GM18498 (cell line): Measurements from ENCODE around the gene AKAP17A.
A peak's percentile ranks its signal among the peaks of the same experiment; 100 is the strongest.
"Not testable (repeated sequence)": the region's sequence is repeated elsewhere in the genome, so short reads cannot be mapped to it uniquely, and the experiment has no call there.

Experiments
- ATAC-seq: cut with Tn5 transposase; IDR thresholded peaks from one replicate; pipeline ENCODE4 v1.9.1; 2021; ENCODE audit warnings: mild to moderate bottlenecking, moderate library complexity; ENCODE audit not compliant: unreplicated experiment

The AKAP17A gene

GRCh38 chrX:1591102-1591862 is at the start of gene AKAP17A:
AKAP17A (plus strand) TSS chrX:1591604; CDS start chrX:1593463, 1,859 bp downstream.
- peak; percentile 93 for ATAC-seq

- no peak for ATAC-seq
These were observed 48.2 kb upstream of the AKAP17A start for GRCh38 chrX:1542994-1543725.

GRCh38 chrX:1545776-1546408 is 45.5 kb upstream of the AKAP17A start:
- ATAC-seq: no peak

- no peak for ATAC-seq
These were observed 44.6 kb upstream of the AKAP17A start for GRCh38 chrX:1546691-1547251.

- no peak for ATAC-seq
These were observed 39.4 kb upstream of the AKAP17A start for GRCh38 chrX:1551959-1552546.

GRCh38 chrX:1554469-1555210 is 36.8 kb upstream of the AKAP17A start:
- ATAC-seq: no peak

- ATAC-seq: no peak
These were observed 36.0 kb upstream of the AKAP17A start for GRCh38 chrX:1555370-1555769.

GRCh38 chrX:1557442-1557841 is 34.0 kb upstream of the AKAP17A start:
- ATAC-seq: not testable (repeated sequence)

GRCh38 chrX:1558761-1559468 is 32.5 kb upstream of the AKAP17A start:
- no peak for ATAC-seq

- no peak for ATAC-seq
These were observed 30.2 kb upstream of the AKAP17A start for GRCh38 chrX:1561164-1561563.

- ATAC-seq: not testable (repeated sequence)
These were observed 27.3 kb upstream of the AKAP17A start for GRCh38 chrX:1564077-1564476.

GRCh38 chrX:1564750-1565683 is 26.4 kb upstream of the AKAP17A start:
- peak; percentile 77 for ATAC-seq

- not testable (repeated sequence) for ATAC-seq
These were observed 17.2 kb upstream of the AKAP17A start for GRCh38 chrX:1574181-1574580.

- no peak for ATAC-seq
These were observed 15.0 kb upstream of the AKAP17A start for GRCh38 chrX:1576201-1576992.

GRCh38 chrX:1577845-1578244 is 13.6 kb upstream of the AKAP17A start:
- ATAC-seq: no peak

- no peak for ATAC-seq
These were observed 12.8 kb upstream of the AKAP17A start for GRCh38 chrX:1578511-1579173.

- ATAC-seq: no peak
These were observed 10.3 kb upstream of the AKAP17A start for GRCh38 chrX:1581132-1581531.
